Vagina (tissue), 2 donors: Measurements from ENCODE around the gene PTPRK.

Experiments used
- CTCF ChIP-seq, 3 experiments: fragments of 450-650 bp in 2 of 3; fragments of 200-600 bp in 1 of 3; sonication (generic) in 1 of 3; IDR thresholded peaks; one replicate each; pipeline ENCODE4 v1.5.1; 2017 to 2019; ENCODE audit warnings: antibody characterized with exemption in 3 of 3, mild to moderate bottlenecking in 2 of 3, moderate library complexity in 2 of 3
- POLR2AphosphoS5 ChIP-seq, 2 donors: sonication (generic); formaldehyde crosslinking; IDR thresholded peaks; one replicate each; pipeline ENCODE4 v1.9.0; 2017; ENCODE audit warnings: antibody characterized with exemption in 2 of 2, mild to moderate bottlenecking in 2 of 2, low read depth in 1 of 2; ENCODE audit not compliant: insufficient read depth in 1 of 2

DNA sequence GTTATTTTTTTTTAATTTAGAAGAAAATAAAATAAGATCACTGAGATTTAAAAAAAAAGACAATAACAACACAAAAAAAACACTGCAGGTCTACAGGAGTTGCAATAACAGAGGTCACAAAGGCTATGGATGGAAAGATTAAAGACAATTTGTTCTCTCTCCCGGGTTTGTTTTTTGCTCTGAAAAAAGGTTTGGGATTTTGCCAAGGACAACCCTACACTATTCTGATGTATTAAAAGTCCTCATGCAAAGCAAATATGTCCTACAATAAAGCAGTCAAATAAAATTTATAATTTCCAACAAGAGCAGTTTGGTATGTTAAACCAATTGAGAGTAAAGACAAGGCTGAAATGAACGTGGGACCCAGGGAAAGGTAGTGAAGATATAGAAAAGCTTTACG, 55.6 kb downstream of the PTPRK start:
- TF ChIP-seq CTCF (IDR thresholded peaks at IDR 0.05), result no peak
- no peak for TF ChIP-seq POLR2AphosphoS5 (IDR thresholded peaks at IDR 0.05; ENCODE audit: insufficient read depth in 1 of 2, low read depth in 1 of 2)
